Activated T-cell treated with anti-CD3 and anti-CD28 coated beads for 1 hour (primary cell): ENCODE data around the gene PROK1.

Source experiments
- DNase-seq: peaks from one replicate; pipeline ENCODE4 v3.0.0-alpha.2; 2020; ENCODE audit warnings: low read depth

Gene PROK1

DNA sequence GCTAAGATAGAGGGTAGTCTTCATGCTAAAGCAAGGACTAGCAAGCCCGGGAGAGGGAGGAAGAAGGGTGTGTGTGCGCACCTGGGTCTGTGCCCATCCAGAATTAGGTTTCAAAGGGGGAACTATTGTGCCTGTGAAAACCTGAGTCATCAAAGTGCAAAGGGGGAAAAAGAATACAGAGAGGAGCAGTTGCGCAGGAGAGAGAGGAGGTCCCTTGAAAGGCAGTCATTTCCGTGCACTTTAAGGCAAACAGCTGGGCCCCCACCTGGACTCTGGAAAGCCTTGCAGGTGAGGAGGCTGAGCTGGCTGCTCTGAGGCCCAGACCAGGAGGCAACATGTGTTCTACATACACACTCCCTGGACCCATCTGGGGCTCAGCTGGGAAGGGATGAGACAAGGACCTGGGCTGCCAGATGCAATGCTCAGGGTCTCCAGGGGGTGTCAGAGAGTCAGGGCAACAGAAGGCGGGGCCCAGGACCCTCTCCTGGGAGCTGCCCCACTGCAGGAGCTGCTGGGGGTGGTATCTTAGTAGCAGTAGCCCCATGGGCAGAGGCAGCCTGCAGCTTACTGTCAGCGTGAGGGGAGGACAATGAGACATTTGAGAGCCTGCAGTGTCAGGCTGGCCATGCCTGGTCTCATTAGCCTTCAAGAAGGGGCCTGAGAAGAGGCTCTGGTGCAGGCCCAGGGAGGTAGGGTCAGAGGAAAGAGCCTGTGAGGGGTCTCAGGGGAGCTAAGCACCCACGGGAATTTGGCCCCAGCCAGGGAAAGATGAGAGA is 14.3 kb downstream of the PROK1 start:
- no peak for DNase-seq

DNA sequence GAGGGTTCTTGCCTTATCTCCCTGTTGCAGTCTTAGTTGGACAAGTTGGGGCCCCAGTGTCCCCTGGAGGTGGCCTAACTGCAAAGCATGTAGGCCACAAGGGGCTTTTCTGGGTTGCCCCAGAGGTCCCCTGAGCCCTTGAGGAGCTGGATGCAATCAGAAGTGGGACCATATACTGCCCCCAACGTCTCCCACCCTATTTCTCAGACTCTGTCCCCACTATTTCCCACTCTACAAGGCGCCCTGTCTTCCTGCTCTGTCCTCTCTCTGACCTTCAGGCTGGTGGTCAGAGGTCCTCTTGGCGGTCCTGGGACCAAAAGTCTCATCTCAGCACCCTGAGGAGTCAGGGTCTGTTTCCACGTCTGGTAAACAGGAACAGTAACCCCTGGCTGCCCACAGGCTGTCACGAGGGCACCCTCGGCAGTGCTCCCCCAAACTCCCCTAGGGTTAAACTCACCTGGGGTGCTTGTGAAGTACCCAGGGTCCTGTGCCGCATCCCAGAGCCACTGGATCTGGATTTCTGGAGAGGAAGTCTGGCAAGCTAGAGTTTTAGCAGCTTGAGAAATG is 14.9 kb downstream of the PROK1 start:
- DNase-seq, result no peak

DNA sequence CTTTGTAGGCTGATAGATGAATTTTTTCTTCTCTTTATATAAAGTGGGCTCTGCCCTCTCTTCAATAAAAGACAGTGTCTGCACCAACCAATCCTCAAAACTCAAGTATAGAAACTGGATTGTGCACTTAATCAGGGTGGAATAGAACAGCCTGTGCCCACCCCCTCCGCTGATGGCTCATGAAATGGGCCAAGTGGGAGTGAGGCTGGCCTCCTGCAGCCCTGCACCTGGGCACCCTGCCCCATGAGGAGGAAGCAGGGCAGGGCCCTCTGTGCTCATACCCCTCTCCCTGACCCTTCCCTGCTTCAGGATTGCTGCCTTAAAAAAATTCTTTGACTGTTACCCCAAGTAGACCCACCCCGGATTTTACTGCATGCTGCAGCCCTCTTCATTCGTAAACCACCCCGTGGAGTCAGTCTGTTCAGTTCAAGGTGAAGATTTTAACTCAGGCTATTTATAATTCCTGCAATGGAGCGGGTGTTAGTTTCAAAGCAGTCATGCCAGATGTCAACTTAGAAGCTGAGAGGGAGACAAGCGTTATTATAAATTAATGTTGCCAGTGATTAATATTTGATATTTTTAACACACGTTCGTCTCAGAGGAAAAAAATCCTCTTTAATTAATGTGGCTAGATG is 15.8 kb downstream of the PROK1 start:
- no peak for DNase-seq

DNA sequence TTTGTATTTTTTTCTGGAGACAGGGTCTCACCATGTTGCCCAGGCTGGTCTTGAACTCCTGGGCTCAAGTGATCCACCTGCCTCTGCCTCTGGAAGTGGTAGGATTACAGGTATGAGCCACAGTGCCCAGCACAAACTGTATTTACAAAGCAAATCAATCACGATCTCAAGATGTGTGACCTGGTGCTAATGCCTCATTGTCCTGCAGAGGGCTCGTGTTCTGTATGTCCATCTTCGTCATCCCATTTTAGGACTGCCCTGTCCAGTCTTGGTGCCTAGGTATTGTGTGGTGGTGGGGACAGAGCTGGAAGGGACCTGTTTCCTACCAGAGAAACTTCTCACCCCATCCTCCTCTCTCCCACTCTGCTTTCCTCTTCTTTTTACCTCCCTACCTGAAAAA is 20.2 kb downstream of the PROK1 start:
- DNase-seq, result no peak

DNA sequence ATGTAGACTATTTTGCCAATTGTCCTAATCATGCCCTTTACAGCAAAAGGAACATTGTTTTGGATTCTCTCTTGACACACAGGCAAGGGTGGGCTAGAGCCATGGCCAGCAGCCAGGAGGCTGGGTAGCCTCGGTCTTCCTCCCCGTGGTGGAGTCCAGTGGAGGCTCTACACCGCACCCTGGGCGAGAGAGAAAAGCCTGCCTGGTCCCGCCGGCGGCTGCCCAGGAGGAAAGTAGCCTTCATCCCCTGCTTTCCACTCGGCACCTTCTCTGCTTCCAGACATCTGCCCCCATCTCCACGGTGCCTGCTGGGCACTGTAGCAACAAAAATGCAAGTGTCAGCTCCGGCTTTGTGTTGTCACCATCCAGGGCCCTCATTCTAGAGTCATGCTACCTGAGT is 21.6 kb downstream of the PROK1 start:
- no peak for DNase-seq

DNA sequence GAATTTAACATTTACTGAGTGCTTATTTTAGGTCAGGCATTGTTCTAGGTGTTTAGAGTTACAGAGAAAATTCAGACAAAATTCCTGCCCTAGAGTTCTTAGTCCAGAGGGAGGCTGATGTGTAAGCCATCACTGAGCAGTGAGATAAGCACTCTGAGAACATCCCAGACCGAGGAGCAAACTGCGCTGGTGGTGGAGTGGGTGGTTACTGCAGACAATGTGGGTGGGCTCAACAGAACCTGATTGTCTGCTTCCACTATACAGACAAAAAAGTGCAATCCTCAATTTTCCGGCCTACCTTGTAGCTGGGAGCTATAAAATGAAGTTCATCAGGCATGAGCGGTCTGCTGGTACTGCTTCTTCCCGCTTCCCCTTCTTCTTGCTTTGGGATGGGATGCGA is 23.5 kb downstream of the PROK1 start:
- no peak for DNase-seq

DNA sequence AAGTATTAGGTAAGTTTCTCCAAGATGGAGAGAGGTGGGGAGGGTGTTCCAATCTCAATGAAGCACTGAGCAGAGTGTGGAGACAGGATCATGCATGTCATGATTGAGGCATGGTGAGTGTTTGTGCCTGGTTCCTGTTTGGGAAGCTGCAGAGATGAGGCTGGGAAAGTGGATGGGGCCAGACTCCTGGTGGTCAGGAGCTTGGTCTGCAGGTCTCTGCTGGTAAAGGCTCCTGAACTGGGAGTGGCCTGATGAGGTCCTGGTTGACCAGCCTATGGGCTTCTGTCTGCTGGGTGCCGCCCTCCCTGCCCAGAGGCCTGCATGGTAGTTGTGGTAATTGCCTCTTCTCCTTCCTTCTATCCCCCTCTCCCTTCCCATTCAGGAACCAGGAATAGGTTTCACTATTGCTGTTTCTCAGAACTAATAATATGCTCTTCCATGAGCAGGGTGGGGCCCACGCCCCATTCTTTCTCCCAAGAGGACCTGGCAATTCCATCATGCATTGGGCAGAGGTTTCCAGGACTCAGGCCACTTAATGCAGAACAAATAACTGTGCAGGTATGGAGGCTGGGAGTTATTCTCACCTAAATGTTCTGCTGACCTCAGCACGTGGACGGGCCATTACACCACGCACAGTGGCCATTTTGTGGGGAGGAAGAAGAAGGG is 24.5 kb downstream of the PROK1 start:
- DNase-seq, result no peak

DNA sequence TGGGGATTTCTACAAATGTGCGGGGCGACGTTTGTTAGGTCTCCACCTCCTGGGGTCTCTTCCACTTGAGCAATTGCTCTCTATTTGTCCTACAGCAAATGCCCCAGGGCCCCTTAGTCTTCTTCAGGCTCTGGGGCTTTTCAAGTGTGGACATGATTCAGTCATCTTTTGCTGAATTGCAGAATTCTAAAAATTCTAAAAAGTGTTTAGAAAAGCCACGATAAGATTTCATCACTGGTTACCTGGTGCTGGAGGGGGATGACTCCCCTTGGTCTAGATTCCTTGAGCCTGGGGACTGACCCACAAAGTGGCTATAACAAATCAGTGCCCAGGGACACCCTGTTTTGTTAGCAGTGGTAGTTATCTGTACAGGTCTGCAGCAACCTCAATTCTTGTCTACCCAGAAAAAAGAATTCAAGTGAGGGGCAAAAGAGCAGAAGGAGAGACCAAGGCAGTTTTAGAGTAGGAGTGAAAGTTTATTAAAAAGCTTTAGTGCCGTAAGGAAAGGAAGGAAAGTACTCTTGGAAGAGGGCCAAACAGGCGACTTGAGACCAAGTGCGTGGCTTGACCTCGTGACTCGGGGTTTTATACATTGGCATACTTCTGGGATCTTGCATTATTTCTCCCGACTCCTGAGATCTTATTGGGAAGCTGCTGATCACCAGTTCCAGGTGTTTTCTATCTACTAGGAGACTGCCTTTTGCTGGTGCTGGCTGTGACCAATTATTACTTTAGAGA is 25.2 kb downstream of the PROK1 start:
- no peak for DNase-seq

DNA sequence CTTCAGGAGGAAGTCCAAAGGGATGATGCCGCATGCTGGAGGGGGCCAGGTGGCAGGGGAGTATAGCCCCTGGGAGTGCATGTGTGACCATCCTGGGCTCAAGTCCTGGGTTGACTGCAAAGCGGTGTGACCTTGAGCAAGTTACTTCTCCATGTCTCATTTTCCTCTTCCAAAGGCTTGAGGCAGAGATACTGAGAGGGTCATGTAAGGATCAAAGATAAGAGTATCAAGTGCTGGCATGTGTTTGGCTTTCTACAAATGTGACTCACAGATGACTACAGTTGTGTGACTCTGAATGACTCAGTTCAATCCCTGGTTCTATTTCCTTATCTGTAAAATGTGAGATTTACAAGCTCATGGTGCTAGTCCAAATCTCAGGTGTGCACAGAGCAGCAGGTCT is 26.1 kb downstream of the PROK1 start:
- no peak for DNase-seq

DNA sequence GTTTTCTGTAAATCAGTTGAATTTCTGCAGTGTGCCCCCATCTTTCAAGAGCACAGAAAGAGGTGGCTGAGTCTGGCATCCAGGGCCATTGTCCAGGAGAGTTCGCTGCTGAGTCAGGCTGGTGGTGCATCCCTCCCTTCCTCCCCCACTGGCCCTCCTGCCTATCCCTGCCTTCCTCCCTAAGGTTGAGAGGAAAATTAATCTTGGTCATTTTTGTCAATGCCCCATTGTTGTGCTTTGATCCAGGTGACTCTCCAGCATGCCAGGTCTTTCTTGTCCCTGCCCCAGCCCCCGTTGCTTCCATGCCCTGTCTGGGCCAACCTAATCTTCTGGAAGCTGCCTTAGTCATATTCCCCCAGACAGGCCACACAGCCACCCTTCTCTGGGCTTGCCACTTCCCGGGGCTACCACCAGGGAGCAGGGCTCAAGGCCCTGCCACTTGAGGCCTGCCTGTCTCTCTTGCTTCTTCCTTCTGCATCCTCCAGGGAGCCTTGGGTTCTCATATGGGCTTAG is 26.6 kb downstream of the PROK1 start:
- no peak for DNase-seq

DNA sequence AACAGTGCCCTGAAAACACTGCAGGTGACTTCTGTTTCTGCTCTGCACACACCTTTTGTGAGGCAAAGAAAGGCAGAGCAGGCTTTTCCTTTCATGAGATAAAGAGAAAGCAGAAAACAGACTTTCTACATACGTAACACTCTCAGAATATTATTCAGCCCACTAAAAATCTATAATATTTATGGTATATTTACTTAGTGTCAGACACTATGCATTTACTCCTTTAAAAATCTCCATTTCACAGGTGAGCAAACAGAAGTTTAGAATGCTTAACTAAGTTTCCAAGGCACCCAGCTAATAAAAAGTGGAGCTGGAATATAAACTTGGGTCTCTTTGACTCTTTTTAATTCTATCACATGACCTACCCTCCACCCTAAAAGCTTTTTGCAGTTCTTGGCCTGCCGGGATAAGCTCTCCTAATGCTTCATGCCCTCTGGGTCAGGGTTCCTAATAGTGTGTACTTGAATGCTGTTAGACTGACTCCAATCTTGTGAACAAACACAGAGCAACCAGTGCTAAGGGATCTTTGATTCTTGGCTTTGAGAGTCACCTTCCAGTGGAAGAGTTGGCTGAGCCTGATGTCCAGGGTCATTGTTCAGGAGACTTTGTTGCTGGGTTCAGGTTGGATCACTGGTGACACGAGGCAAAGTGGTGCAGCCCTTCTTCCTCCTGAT is 27.2 kb downstream of the PROK1 start:
- DNase-seq, result no peak

DNA sequence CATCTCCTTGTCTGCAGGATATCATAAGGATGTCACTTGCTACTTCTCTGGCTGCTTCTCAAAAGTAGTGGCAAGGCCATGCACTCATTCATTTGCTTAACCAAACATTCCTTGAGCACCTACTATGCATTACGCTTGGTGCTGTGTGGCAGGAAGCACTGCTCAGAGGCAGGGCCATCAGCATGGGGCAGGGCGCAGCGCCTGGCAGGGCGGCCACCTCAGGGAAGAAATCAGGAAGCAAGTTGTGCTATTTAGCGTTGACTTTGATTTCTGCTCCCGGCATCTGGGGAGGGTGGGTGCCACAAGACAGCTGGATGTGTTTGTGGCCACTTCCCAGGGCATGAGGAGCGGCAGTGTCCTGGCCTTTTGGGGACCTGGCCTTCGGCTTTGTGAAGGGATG is 27.9 kb downstream of the PROK1 start:
- no peak for DNase-seq

DNA sequence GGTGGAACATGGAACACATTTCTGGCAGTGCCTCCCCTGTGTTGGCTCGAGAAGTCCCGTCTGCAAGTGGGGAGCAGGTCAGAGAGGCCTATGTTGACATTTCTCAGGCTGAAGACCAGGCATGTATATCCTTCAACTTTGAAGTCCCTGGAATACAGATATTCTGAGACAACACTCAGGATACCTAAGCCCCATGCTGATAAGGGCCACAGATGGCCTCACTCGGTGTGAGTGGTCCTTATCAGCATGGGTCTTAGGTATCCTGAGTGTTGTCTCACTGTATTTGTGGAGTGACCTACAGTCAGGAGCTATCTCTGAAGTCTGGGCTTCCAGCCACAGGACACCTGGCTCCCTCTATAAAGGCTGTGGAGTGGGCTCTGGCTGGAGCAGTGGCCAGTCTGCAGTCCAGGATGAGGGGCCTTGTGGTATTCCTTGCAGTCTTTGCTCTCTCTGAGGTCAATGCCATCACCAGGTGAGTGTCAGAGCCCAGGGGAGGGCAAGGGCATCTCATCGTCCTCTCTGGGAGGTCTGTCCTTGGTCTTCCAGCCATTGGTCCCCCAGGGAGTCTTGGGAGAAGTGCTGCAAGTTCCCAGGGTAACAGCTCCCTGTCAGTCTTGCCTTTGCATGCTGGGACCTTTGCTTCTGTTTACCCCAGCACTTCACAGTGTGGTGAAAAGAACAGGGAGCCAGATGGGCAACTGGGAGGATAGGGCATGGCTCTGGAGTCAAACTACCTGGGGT is 29.6 kb downstream of the PROK1 start:
- DNase-seq, result no peak

DNA sequence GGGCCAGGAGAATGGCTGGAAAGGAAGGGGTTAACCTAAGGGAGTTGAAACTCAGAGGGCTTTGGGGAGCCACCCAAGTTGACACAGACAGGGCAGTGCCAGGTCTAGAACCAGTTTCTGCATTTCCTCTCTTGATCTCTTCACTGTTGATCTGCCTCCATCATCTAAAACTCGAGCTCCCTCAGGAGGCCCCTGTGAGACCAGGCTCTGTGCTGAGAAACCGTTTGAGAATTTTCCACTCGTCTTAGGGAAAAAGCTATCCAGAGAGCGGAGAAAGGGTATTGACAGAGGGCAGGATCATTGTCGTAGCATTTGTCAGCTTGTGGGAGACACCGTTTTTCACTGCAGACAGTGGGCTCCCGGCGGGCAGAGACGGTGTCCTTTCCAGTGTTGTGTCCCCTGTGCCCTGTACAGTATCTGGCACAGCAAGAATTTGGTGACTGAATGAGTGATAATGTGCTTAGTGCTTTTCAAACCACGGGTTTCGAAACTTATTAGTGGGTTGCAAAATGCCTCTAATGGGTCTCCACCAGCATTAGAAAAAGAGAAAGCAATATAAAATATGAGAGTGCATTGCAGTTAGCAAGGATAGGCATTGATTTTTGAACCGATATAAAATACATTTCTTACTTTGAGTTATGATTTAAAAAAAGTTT is 31.1 kb downstream of the PROK1 start:
- no peak for DNase-seq

DNA sequence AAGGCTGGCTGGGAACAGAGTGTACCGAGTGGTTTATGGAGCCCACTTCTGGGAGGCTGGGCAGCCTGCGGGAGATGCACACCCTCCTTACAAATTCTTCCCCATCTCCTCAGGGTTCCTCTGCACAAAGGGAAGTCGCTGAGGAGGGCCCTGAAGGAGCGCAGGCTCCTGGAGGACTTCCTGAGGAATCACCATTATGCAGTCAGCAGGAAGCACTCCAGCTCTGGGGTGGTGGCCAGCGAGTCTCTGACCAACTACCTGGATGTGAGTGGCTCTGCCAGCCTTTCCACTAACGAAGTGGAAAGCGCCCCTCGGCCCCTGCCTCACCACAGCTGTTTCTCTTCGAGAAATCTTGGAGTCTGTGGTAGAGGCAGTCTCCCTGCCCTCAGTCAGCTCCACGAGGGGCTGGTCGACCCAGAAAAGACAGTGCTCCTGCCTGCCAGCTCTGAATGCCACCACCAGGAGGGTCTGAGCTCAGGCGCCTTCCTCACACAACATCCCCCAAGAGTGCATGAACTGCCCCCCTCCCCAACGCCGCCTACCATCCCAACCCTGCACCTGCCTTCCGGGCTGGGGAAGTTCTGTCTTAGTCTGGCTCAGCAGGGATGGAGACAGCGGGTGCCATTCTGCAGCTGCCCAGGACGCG is 31.8 kb downstream of the PROK1 start:
- no peak for DNase-seq

DNA sequence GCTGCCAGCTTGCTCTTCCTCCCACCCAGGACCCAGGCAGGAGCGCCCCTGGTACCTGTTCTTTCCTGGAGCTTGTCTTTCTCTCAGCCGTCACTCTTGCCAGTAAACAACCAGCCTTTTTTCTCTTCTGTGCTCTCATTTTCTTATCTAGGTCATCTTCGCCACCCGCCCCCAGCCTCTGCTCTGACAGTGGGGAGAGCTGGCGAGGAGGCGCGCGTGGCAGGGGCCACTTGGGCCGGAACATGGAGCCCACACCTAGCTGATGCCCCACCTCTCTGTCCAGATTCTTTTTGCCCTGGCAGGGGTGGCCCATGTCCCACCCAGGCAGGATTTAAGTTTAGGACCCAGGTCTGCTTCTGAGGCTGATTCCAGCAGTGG is 32.3 kb downstream of the PROK1 start:
- DNase-seq, result no peak

DNA sequence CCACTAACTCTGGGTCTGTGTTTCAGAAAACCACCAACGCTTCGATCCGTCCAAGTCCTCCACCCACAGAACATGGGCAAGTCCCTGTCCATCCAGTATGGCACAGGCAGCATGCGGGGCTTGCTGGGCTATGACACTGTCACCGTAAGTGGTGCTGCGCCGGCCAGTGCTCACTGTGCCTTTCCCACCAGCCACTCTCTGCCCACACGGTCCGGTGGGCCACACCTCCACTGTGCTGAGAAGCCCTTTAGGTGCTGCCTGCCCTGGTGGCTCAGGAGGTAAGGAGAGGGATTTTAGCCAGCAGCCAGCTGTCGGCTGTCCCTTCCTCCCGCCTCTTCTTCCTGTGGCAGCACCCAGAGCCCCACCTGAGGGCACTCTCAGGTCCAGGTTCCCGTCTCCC is 33.9 kb downstream of the PROK1 start:
- no peak for DNase-seq

DNA sequence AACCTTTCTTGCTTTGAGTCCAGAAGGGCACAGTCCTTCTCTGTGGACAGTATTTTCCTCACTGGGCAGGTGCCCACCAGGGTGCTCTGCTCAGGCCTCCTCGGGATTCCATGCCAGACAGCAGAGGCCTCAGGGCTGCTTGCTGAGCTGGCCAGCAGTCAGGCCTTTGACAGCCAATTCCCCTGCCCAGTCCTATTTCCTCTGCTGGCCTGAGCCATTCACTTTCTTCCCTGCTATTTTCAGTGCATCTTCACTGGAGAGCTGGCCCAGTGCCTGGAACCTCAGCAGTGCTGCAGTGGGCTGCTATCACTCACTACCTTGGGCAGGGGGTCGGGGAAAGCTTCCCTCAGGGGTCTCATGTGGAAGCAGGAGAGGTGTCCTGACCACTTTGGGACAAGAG is 34.8 kb downstream of the PROK1 start:
- no peak for DNase-seq

DNA sequence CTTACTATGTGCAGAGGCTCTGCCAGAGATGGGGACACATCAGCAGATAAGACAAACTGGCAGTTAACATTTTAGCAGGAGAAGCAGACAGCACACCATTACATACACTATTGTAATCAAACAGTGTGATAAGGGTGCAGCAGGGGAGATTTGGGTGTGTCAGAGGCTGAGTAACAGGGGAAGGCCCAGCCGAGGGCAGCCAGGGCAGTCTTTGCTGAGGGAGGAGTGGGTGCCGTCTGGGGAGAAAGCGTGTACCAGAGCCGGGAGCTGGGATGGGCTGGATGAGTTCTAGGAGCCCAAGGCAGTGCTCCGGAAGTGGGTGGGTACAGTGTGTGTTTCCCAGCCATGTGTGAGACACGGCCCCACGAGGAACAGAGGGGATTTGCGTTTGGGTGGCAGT is 36.8 kb downstream of the PROK1 start:
- DNase-seq, result no peak

DNA sequence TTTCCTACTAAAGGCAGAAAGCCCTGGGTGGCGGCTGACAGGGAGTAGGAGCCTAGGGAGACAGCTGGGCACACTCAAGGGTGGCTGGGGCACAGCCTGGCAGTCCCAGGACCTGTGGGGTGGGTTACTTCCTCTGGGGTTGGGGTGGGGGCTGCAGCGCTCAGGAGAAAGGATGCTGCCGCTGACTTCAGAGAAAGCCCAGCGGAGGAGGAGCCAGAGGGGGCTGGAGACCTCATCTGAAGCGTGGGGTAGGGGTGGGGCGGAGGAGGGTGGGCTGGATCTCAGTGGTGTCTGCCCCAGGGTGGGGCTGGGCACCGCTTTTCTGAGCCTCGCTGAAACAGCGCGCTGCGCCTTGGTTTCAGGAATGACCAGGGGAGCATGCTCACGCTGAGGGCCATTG is 37.2 kb downstream of the PROK1 start:
- no peak for DNase-seq
